Osteocyte (in vitro differentiated cells): ENCODE data around the gene EPS8L1. TPM values are rescaled to one million over a fixed set of nuclear protein-coding genes. Genes with fewer than 3 reads are reported as not detected.

Experiments used
- DNase-seq: peaks from one replicate; pipeline ENCODE4 v3.0.0; 2021; ENCODE audit warnings: mixed read lengths; ENCODE audit not compliant: unreplicated experiment; ENCODE audit errors: extremely low spot score
- H3K27ac Mint-ChIP-seq: one replicate; pipeline ENCODE4 v1.8.0; 2021; ENCODE audit warnings: mild to moderate bottlenecking, mixed read lengths; ENCODE audit not compliant: unreplicated experiment
- H3K27me3 Mint-ChIP-seq: one replicate; pipeline ENCODE4 v1.8.0; 2021; ENCODE audit warnings: mixed read lengths; ENCODE audit not compliant: unreplicated experiment
- H3K36me3 Mint-ChIP-seq: one replicate; pipeline ENCODE4 v1.8.0; 2021; ENCODE audit warnings: mixed read lengths; ENCODE audit not compliant: unreplicated experiment
- H3K4me1 Mint-ChIP-seq: one replicate; pipeline ENCODE4 v1.8.0; 2021; ENCODE audit warnings: mixed read lengths; ENCODE audit not compliant: unreplicated experiment
- H3K4me3 Mint-ChIP-seq: one replicate; pipeline ENCODE4 v1.8.0; 2021; ENCODE audit warnings: mild to moderate bottlenecking, moderate library complexity, mixed read lengths; ENCODE audit not compliant: unreplicated experiment
- H3K9me3 Mint-ChIP-seq: one replicate; pipeline ENCODE4 v1.8.0; 2021; ENCODE audit warnings: mixed read lengths; ENCODE audit not compliant: unreplicated experiment
- CTCF ChIP-seq: fragments of 200-600 bp; sonication (generic); IDR thresholded peaks from 2 replicates; pipeline ENCODE4 v1.5.0; 2021; ENCODE audit warnings: antibody characterized with exemption, mild to moderate bottlenecking, moderate library complexity
- total RNA-seq: library from RNA; stranded (reverse); gene quantifications from 2 replicates; pipeline ENCODE4 v1.2.1, GENCODE V29; 2021

EPS8L1 gene
- total RNA-seq, 1 donor from 2014 or later = 4.5 TPM

GRCh38 chr19:55041244-55041626 lies 34.4 kb upstream of the EPS8L1 start:
- H3K27ac Mint-ChIP-seq = no peak overlapping the region

DNA sequence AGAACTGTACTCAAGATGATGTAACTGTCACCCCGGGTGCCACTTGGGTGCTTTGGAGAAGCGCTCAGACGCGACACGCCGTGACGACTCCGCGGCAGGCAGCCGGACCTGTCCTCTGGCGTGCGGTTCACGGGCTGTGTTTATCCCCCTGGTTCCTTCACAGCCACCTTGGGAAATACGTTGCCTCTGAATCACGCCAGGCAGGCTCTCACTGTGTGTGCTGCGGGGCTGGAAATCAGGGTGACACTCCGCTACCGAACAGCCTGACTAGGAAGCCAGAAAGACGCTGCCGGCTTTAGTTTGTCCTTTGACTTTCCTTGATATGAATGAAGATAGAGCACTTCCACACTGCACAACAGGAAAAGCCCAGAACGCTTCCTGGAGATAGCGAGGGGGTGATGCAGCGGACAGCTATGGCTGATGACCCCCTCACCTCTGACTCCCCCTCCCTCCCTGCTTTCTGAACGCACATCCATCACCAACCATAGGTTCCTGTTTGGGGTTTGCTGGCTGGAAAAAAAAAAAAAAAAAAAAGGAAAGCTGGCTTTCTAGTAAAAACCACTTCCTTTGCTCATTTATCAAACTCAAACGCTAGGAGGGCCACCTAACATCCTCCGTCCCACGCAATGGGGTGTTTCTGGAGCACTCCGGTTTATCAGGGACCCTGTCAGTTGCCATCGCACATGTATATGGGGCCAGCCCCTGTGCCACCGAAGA lies 33.9 kb upstream of the EPS8L1 start:
- Mint-ChIP-seq H3K4me1 (no peaks in the 10 kb centered on the region), H3K4me3 (no peak overlapping the region), H3K9me3 (no peaks in the 10 kb centered on the region), H3K27me3 (no peaks in the 10 kb centered on the region), H3K36me3 (peaks cover 13% of the 10 kb centered on the region), H3K27ac (no peak overlapping the region)
- TF ChIP-seq CTCF = no peak
- no peak for DNase-seq

More at GRCh38 chr19:55041244-55041626, 34.4 kb upstream of the EPS8L1 start:
- Mint-ChIP-seq H3K4me3 (no peak overlapping the region), H3K27me3 (no peaks in the 10 kb centered on the region), H3K4me1 (no peaks in the 10 kb centered on the region), H3K9me3 (no peaks in the 10 kb centered on the region), H3K36me3 (peaks cover 13% of the 10 kb centered on the region)
- DNase-seq = no peak
- TF ChIP-seq CTCF = no peak

GRCh38 chr19:55042344-55042678 lies 33.4 kb upstream of the EPS8L1 start:
- no peak for TF ChIP-seq CTCF
- no peaks in the 10 kb centered on the region for H3K4me1 Mint-ChIP-seq
- no peak for DNase-seq
- peaks cover 13% of the 10 kb centered on the region for H3K36me3 Mint-ChIP-seq
- H3K27me3 Mint-ChIP-seq = no peaks in the 10 kb centered on the region
- no peaks in the 10 kb centered on the region for H3K9me3 Mint-ChIP-seq
- H3K27ac Mint-ChIP-seq = no peak overlapping the region
- H3K4me3 Mint-ChIP-seq = no peak overlapping the region

DNA sequence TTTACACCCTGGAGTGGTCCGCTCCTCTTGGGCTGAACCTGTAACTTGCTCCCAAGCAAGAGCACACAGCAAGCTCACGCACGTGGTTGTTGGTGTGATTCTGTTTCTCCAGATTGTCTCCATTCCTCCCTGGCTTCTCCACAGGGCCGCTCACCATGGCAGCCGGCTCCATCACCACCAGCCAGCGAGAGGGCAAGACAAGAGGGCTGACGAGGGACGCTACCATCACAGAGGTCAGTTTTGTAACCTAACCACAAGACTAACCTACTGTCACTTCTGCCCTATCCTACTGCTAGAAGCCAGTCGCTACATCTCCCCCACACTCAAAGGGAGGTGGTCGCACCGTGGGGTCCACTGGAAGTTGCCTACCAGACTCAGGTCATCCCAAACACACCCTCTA lies 33.0 kb upstream of the EPS8L1 start:
- Mint-ChIP-seq H3K4me1 (no peaks in the 10 kb centered on the region), H3K36me3 (peaks cover 13% of the 10 kb centered on the region), H3K4me3 (no peak overlapping the region), H3K27me3 (no peaks in the 10 kb centered on the region), H3K9me3 (no peaks in the 10 kb centered on the region), H3K27ac (no peak overlapping the region)
- TF ChIP-seq CTCF = no peak
- DNase-seq = no peak

GRCh38 chr19:55044286-55044685 lies 31.4 kb upstream of the EPS8L1 start:
- H3K27ac Mint-ChIP-seq = no peak overlapping the region
- no peaks in the 10 kb centered on the region for H3K9me3 Mint-ChIP-seq
- no peak for DNase-seq
- peaks cover 15% of the 10 kb centered on the region for H3K36me3 Mint-ChIP-seq
- no peaks in the 10 kb centered on the region for H3K27me3 Mint-ChIP-seq
- H3K4me1 Mint-ChIP-seq = no peaks in the 10 kb centered on the region
- no peak for TF ChIP-seq CTCF
- H3K4me3 Mint-ChIP-seq = no peak overlapping the region
